ENCODE results near the gene GPNMB.

The GPNMB gene

DNA sequence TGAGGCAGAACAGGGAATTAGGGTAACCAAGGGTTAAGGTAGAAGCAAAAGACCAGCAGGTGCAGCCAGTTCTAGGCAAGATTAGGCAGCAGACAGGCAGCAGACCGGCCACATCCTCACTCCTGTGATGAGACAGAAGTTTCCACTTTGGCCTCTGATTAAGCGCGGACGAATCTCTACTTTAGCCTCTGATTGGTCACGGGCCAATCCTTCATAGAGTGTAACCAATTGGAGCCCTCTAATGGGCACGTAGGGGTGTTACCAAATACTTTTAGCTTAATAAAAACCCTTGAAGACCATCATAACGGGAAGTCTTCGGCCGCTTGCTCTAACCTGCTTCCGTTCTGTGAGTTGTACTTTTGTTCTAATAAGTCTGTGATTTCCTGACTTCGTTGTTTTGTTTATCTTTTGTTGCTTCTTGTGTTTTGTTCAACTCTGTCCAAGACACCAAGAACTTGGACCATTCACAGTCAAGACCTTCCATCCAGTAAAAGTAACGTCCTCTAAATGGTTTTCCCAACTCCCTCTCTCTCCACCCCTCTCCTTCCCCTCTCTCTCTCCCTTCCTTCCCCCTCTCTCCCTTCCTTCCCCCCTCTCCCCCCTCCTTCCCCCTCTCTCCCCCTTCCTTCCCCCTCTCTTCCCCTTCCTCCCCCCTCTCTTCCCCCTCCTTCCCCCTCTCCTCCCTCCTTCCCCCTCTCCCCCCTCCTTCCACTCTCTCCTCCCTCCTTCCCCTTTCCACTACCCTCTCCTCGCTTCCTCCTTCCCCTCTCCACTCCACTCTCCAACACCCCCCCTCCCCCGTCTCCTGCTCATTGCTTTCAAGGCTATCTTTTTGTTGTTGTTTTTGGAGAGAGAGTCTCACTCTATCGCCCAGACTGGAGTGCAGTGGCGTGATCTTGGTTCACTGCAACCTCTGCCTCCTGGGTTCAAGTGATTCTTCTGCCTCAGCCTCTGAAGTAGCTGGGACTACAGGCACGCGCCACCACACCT lies 39.4 kb downstream of the GPNMB start:
- Histone ChIP-seq H3K27me3 (ENCODE audit: insufficient read depth, low read length) (no peaks in the 10 kb centered on the region), H2AFZ (ENCODE audit: low read length, unreplicated experiment) (no peak overlapping the region), H3K36me3 (ENCODE audit: insufficient read depth, low read length) (no peaks in the 10 kb centered on the region), H3K27ac (ENCODE audit: low read depth, low read length) (no peak overlapping the region), H3K4me1 (ENCODE audit: control insufficient read depth, insufficient read depth, low read length, unreplicated experiment) (no peaks in the 10 kb centered on the region), H3K4me3 (ENCODE audit: low read depth, low read length) (no peak overlapping the region), H3K79me2 (ENCODE audit: control insufficient read depth, insufficient read depth, low read length, unreplicated experiment) (no peaks in the 10 kb centered on the region)

DNA sequence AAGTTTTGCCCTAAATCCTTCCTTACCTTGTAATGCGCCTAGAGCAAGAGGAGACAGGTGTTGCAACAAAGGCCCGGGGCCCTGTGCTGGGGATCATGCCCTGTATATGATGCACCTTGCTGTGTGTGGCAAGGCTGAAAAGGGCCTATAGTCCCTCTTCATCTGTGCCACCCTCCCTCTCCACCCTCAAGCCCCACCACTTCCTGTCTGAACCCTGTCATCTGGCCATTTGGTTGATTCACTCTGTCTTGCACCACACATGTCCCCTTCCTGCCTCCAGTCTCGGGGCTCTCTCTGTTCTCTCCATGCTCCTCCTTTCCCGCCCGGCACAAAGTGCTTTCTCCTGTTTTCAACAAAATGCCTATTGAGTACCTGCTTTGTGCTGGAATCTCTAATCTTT lies 41.0 kb downstream of the GPNMB start:
- Histone ChIP-seq H3K36me3 (ENCODE audit: insufficient read depth, low read length) (no peaks in the 10 kb centered on the region), H3K27ac (ENCODE audit: low read depth, low read length) (no peak overlapping the region), H3K27me3 (ENCODE audit: insufficient read depth, low read length) (no peaks in the 10 kb centered on the region), H2AFZ (ENCODE audit: low read length, unreplicated experiment) (no peak overlapping the region), H3K4me3 (ENCODE audit: low read depth, low read length) (no peak overlapping the region), H3K4me1 (ENCODE audit: control insufficient read depth, insufficient read depth, low read length, unreplicated experiment) (no peaks in the 10 kb centered on the region), H3K79me2 (ENCODE audit: control insufficient read depth, insufficient read depth, low read length, unreplicated experiment) (no peaks in the 10 kb centered on the region)

DNA sequence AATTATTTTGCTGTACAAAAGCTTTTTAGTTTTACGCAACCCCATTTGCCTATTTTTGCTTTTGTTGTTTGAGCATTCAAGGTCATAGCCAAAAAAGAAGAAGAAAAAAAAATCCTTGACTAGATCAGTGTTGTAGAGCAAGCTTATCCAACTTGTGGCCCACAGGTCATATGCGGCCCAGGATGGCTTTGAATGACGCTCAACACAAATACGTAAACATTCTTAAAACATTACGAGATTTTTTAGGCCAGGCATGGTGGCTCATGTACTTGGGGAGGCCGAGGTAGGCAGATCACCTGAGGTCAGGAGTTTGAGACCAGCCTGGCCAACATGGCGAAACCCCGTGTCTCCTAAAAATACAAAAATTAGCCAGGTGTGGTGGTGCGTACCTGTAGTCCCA lies 44.4 kb downstream of the GPNMB start:
- Histone ChIP-seq H3K27me3 (ENCODE audit: insufficient read depth, low read length) (no peaks in the 10 kb centered on the region), H3K27ac (ENCODE audit: low read depth, low read length) (no peak overlapping the region), H3K4me1 (ENCODE audit: control insufficient read depth, insufficient read depth, low read length, unreplicated experiment) (peaks cover 13% of the 10 kb centered on the region), H2AFZ (ENCODE audit: low read length, unreplicated experiment) (no peak overlapping the region), H3K79me2 (ENCODE audit: control insufficient read depth, insufficient read depth, low read length, unreplicated experiment) (no peaks in the 10 kb centered on the region), H3K4me3 (ENCODE audit: low read depth, low read length) (no peak overlapping the region), H3K36me3 (ENCODE audit: insufficient read depth, low read length) (no peaks in the 10 kb centered on the region)

DNA sequence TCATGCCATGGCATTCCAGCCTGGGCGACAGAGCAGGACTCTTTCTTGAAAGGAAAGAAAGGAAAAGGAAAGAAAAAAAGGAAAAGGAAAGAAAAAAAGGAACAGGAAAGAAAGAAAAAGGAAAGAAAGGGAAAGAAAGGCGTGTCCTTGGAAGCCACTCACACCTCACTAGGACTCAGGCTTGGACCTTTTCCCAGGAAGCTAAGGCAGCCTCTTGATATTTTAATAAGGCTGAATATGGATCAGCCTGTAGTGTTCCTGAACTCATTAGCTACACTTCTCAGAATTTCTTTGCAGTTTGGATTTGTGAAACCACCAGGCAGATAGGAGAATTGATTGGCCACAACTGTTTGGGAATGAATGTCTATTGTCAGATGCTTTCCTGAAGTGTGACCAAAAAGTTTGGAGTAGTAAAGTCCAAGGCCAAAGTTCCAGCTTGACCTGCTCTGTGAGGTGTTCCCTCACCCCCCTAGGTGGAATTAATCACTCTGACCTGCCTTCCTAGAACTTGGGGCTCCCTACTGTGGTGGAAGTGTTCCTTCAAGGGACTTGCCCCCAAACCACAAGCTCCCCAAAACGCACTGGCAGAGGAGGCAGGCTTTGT lies 45.5 kb downstream of the GPNMB start:
- H3K79me2 ChIP-seq (ENCODE audit: control insufficient read depth, insufficient read depth, low read length, unreplicated experiment): no peaks in the 10 kb centered on the region
- no peak overlapping the region for H3K27ac ChIP-seq (ENCODE audit: low read depth, low read length)
- H3K36me3 ChIP-seq (ENCODE audit: insufficient read depth, low read length): no peaks in the 10 kb centered on the region
- no peak overlapping the region for H3K4me3 ChIP-seq (ENCODE audit: low read depth, low read length)
- H3K4me1 ChIP-seq (ENCODE audit: control insufficient read depth, insufficient read depth, low read length, unreplicated experiment): peaks cover 13% of the 10 kb centered on the region
- no peaks in the 10 kb centered on the region for H3K27me3 ChIP-seq (ENCODE audit: insufficient read depth, low read length)
- H2AFZ ChIP-seq (ENCODE audit: low read length, unreplicated experiment): no peak overlapping the region

DNA sequence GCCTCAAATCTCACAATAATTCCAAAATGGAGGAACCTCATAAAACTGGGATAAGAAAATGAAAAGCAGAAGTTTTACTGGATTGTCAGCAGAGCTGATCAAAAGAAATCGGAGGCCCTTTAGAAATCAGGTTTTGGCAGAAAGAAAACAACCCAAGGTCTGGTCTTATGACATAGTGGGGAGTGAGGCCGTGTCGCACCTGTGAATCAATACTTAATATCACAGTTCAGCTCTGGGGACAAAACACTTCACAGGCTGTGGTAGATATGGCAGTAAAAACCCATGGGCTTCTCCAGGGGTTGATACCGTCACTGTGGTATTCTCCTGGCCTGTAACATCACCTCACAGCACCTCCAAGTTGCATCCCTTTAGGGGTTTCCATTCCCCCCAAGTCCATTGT lies 46.0 kb downstream of the GPNMB start:
- Histone ChIP-seq H3K27me3 (ENCODE audit: insufficient read depth, low read length) (no peaks in the 10 kb centered on the region), H3K36me3 (ENCODE audit: insufficient read depth, low read length) (no peaks in the 10 kb centered on the region), H3K79me2 (ENCODE audit: control insufficient read depth, insufficient read depth, low read length, unreplicated experiment) (no peaks in the 10 kb centered on the region), H3K4me1 (ENCODE audit: control insufficient read depth, insufficient read depth, low read length, unreplicated experiment) (peaks cover 13% of the 10 kb centered on the region), H2AFZ (ENCODE audit: low read length, unreplicated experiment) (no peak overlapping the region), H3K27ac (ENCODE audit: low read depth, low read length) (no peak overlapping the region), H3K4me3 (ENCODE audit: low read depth, low read length) (no peak overlapping the region)

DNA sequence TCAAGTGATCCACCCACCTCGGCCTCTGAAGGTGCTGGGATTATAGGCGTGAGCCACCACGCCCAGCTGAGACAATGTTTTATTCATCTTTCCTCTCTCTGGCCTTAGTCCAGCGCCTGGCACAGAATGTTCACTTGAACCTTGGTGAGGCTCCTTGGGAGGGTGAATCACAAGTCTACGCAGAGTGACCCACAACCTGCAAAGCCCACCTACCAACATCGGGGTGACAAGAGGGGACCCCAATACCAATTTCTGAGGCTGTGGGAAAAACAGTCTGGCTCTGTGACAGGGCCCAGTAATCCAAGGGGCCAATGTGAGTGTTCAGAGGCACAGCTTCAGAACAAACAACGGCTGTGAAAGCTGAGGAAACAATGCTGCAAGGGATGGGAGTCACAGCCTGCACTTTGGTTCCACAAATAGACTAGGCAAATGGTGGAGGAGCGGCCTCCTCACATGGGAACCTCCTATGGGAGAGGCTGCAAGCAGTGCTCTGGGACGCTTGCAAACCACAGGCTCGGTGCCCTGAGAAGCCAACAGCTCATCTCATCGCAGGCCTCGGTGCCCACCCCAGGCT lies 47.0 kb downstream of the GPNMB start:
- Histone ChIP-seq H2AFZ (ENCODE audit: low read length, unreplicated experiment) (no peak overlapping the region), H3K27ac (ENCODE audit: low read depth, low read length) (no peak overlapping the region)

DNA sequence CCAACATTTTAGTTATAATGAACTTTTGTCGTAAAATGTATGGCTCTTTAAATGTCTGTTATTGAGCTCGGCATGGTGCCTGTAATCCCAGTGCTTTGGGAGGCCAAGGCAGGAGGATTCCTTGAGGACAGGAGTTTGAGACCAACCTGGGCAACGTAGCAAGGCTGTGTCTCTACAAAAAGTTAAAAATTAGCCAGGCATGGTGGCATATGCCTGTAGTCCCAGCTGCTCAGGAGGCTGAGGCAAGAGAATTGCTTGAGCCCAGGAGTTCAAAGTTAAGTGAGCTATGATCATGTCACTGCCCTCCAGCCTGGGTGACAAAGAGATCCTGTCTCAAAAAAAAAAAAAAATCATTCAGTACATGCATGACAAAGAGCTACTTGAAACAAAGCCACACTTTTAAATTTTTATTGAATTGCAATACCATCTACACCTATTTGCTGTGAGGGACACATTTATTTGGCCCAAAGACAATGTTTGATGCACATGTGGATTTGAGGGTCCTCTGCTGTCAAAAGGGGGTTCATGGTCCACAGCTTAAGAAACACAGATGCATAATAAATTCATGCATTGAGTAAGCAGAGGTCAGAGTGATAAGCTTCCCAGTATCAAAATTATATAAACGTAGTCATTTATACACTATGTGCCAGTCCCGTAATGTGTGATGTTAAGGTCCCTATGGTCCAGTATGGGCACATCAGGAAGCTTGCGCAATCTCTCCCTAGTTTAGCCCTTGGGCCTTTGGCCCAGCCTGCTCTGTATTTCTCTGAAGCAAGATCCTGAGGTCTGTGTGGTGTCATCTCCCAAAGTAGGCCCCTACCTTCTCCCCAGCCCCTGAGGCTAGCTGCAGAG lies 48.2 kb downstream of the GPNMB start:
- Histone ChIP-seq H2AFZ (ENCODE audit: low read length, unreplicated experiment) (no peak overlapping the region), H3K79me2 (ENCODE audit: control insufficient read depth, insufficient read depth, low read length, unreplicated experiment) (peaks cover 6% of the 10 kb centered on the region), H3K27ac (ENCODE audit: low read depth, low read length) (no peak overlapping the region), H3K36me3 (ENCODE audit: insufficient read depth, low read length) (no peaks in the 10 kb centered on the region), H3K4me1 (ENCODE audit: control insufficient read depth, insufficient read depth, low read length, unreplicated experiment) (peaks cover 25% of the 10 kb centered on the region), H3K27me3 (ENCODE audit: insufficient read depth, low read length) (no peaks in the 10 kb centered on the region), H3K4me3 (ENCODE audit: low read depth, low read length) (no peak overlapping the region)

More for the DNA sequence above, 47.0 kb downstream of the GPNMB start:
- Histone ChIP-seq H3K4me3 (ENCODE audit: low read depth, low read length) (no peak overlapping the region), H3K4me1 (ENCODE audit: control insufficient read depth, insufficient read depth, low read length, unreplicated experiment) (peaks cover 22% of the 10 kb centered on the region), H3K27me3 (ENCODE audit: insufficient read depth, low read length) (no peaks in the 10 kb centered on the region), H3K79me2 (ENCODE audit: control insufficient read depth, insufficient read depth, low read length, unreplicated experiment) (no peaks in the 10 kb centered on the region), H3K36me3 (ENCODE audit: insufficient read depth, low read length) (no peaks in the 10 kb centered on the region)

DNA sequence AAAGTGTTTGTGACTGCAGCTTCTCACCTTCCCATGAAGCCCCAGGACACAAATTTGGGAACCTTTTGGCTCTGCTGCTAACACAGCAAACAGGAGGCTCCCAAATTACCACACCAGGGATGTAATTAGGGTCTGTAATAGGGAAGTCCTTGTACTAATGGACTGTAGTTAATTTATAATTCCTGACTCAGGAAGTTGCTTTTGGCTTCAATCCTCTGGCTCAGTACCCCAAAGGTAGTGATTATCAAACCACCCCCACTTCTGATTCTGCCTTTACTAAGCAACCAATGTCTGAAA lies 48.8 kb downstream of the GPNMB start:
- peaks cover 12% of the 10 kb centered on the region for H3K79me2 ChIP-seq (ENCODE audit: control insufficient read depth, insufficient read depth, low read length, unreplicated experiment)
- H3K36me3 ChIP-seq (ENCODE audit: insufficient read depth, low read length): no peaks in the 10 kb centered on the region
- no peak overlapping the region for H3K4me3 ChIP-seq (ENCODE audit: low read depth, low read length)
- no peaks in the 10 kb centered on the region for H3K27me3 ChIP-seq (ENCODE audit: insufficient read depth, low read length)
- H2AFZ ChIP-seq (ENCODE audit: low read length, unreplicated experiment): no peak overlapping the region
- H3K27ac ChIP-seq (ENCODE audit: low read depth, low read length): no peak overlapping the region
- peaks cover 26% of the 10 kb centered on the region for H3K4me1 ChIP-seq (ENCODE audit: control insufficient read depth, insufficient read depth, low read length, unreplicated experiment)

DNA sequence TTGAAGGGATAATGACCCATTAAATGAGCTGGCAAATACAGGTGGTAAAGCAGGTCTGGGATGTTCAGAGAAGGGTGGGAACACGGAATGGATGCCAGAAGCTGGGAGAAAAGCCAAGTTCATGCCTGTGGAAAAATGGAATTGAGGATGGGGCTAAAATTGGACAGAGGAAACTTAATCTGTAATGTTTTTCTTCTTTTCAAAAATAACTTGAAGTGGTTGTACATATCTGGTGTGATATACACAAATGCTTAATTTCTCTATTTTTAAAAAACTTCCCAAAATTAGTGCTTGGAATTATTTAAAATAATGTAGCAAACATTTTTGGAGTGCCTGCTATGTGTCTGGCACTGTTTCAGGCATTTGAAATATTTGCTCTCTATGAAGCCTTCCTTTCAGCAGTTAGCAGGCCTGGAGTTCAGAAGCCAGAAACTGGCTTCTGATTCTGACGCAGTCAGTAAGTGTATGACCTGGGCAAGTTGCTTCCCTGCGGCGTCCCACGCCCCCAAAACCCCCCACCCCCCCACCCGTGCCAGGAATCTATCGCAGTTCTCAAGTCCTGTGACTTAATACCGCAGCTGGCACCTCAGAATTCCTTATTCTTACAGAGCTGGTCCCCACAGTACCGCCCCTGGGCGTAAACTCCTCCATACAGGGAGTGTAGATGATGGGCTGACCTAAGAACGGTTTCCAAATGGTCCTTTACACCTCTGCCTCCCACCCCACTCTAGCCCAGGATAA lies 51.7 kb downstream of the GPNMB start:
- Histone ChIP-seq H3K27ac (ENCODE audit: low read depth, low read length) (peak overlapping the region; percentile 53), H2AFZ (ENCODE audit: low read length, unreplicated experiment) (peak overlapping the region; percentile 92), H3K27me3 (ENCODE audit: insufficient read depth, low read length) (no peaks in the 10 kb centered on the region), H3K4me1 (ENCODE audit: control insufficient read depth, insufficient read depth, low read length, unreplicated experiment) (peaks cover 41% of the 10 kb centered on the region), H3K4me3 (ENCODE audit: low read depth, low read length) (peak overlapping the region; percentile 86), H3K79me2 (ENCODE audit: control insufficient read depth, insufficient read depth, low read length, unreplicated experiment) (peaks cover 40% of the 10 kb centered on the region), H3K36me3 (ENCODE audit: insufficient read depth, low read length) (peaks cover 7% of the 10 kb centered on the region)

All from ACC112 (cell line).